Activated CD8-positive, alpha-beta T cell treated with anti-CD3 and anti-CD28 coated beads, Interleukin-2, amount 10 ng/mL, durations not matched to agents 7 days and 5 days (primary cell): ENCODE measurements around the gene LLGL2. TPM values are rescaled to one million over a fixed set of nuclear protein-coding genes. Genes with fewer than 3 reads are reported as not detected.

Experiments
- microRNA-seq: library from miRNA; unstranded; fragments of <30 nt; microRNA quantifications from one replicate; pipeline ENCODE4 v1.2.0, GENCODE V29; 2022
- total RNA-seq, 2 experiments: library from RNA; stranded (reverse); gene quantifications; one replicate each; pipeline ENCODE4 v1.2.3, GENCODE V29; 2021

LLGL2 gene
- total RNA-seq, 2 experiments from 2014 or later: 19.3 to 19.8 TPM

Small RNAs within 50 kb of the gene (microRNA-seq; reads per million reads assigned to microRNA genes)
- gene MIR6785: not detected

Other genes with a start within 250 kb of the LLGL2 start
- 10 to 100 TPM; 41.1 to 43.6 TPM for gene SLC25A19, start 236.3 kb upstream of the LLGL2 start, total RNA-seq
- gene GRB2, start 120.0 kb upstream of the LLGL2 start, total RNA-seq: 100 to 1,000 TPM; 166 to 178 TPM
- 10 to 100 TPM; 81.9 to 84.8 TPM for gene TMEM94, start 69.1 kb upstream of the LLGL2 start, total RNA-seq
- gene CASKIN2, start 10.2 kb upstream of the LLGL2 start, total RNA-seq: under 1 TPM; 0.68 to 0.97 TPM
- 10 to 100 TPM; 76.6 to 77.8 TPM for gene TSEN54, start 9.2 kb upstream of the LLGL2 start, total RNA-seq
- gene MYO15B, start 62.1 kb downstream of the LLGL2 start, total RNA-seq: 10 to 100 TPM; 26.9 to 27.8 TPM
- gene SMIM5, start 107.7 kb downstream of the LLGL2 start, total RNA-seq: under 1 TPM in 1 of 2 experiments, not detected in 1; 0.31 TPM
- 10 to 100 TPM; 37.6 to 43.9 TPM for gene RECQL5, start 141.5 kb downstream of the LLGL2 start, total RNA-seq
- 10 to 100 TPM; 88.7 to 93.7 TPM for gene SAP30BP, start 141.6 kb downstream of the LLGL2 start, total RNA-seq
- gene ITGB4, start 195.8 kb downstream of the LLGL2 start, total RNA-seq: 1 to 10 TPM in 1 of 2 experiments, under 1 TPM in 1; 0.89 to 2.0 TPM
- 10 to 100 TPM; 52.2 to 56.9 TPM for gene GALK1, start 239.5 kb downstream of the LLGL2 start, total RNA-seq